DMS114 treated with DMSO at 0.1 percent for 48 hours (cell line): Measurements from ENCODE around the gene FAM20C.
"Not testable (repeated sequence)": the region's sequence is repeated elsewhere in the genome, so short reads cannot be mapped to it uniquely, and the experiment has no call there.

Source experiments
- DNase-seq: peaks from one replicate; lab custom pipeline; 2025; ENCODE audit not compliant: unreplicated experiment; lab: John Stamatoyannopoulos, UW

Gene FAM20C

DNA sequence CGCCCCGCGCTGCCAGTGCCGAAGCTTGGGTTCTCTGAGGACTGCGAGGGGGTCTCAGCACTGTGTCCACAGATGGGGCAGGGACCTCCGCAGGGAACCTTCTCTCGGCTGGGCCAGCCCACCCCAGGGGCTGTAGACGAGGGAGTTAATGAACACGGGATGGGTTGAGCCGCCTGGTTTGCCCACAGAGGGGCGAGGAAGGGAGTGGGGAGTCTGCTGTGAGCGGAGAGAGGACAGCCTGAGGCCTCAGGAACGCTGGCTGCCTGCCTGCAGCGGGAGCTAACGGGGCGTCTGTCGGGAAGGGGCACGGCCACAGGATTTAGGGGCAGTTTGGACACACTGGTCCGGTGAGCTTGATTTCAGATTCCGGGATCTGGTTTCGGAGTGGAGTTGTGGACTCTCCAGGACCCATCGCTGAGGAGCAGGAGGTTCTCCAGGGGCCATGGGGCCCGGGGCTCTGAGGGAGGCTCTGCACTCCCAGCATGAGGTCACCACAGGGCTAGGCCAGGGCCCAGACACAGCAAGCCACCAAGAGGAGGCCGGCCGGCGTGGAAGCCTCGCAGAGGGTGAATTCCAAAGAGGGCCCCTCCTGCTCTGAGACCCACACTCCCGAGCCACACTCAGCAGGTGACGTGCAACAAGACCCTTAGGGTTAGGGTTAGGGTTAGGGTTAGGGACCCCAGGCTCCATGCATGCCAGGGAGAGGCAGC lies 19.0 kb upstream of the FAM20C start:
- DNase-seq = no peak

DNA sequence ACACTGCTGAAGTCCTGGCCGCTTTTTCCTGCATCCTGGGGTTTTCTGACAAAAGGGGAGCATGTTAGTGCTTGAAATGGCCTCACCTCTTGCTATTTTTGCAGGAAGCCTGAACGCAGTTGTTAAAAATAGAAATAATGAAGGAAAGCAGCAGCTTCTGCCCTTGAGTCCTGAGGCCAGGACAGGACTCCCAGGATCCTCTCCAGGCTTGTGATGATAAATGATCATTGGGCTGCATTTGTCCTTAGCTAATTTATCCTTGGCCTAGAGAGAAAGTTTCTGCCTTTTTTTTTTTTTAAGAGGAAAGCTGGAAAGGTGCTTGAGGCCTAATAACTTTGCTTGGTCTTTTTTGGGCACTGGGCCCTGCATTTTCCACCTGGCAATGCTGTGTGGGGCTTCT lies 17.7 kb upstream of the FAM20C start:
- no peak for DNase-seq

DNA sequence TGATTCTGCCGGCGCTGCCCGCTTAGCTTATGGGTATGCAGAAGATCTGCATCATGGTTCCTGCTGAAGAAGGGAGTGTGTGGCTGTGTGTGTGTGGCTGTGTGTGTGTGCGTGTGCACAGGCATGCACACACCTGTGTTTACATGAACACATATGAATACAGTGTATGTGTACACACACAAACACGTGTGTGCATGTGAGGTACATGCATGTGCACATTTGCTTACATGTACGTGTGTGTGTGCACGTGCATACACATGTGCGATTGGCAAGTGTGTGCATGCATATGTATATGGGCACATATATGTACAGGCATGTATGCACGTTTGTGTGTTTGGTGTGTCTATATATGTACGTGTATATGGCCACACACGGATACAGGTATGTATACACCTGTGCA lies 16.4 kb upstream of the FAM20C start:
- no peak for DNase-seq

DNA sequence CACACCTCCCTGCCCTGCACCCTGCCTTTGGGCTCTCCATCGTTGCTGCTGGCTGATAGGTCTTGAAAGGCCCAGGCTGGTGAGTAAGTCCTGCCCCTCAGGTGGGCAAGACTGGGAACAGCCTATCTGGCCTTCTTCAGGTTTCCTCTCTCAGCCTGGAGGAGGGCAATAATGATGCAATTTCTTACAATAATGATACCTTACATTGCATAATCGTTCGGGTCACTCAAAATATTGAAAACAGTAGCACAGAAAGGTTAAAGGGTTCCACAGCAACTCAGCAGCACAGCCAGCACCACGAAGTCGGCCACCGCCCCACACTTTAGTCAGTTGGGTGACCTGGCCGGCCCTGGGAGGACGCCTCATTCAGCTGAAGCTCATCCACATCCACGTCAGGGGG lies 16.0 kb upstream of the FAM20C start:
- DNase-seq = no peak

DNA sequence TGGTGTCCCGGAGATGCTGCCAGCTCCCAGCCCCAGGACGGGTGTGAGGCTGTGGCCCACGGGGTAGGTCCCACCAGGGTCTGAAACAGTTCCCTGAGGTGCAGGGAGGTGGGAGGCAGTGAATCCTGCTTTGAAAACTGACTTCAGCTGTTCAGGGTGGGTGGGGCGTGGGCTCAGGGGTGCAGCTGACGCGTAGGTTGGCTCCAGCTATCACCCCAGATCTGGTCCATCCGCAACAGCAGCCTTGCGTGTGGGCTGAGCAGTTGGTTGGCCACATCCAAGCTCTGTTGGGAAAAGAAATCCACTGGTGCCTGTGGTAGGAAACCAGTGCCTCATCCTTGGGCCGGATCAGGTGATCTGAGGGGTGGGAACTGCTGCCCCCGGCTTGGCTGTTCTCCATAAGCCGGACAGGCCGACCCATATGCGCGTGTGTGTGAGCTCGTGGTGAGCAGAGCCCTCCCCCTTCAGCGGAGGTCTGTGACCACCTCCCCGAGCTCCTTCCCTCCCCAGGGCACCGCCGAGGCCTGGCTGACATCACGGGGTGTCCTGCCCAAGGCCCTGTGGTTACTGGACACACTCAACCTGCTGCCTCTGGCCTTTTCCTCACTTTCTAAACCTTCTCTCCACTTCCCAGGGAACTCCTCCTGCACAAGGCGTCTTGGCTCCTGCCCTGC lies 15.4 kb upstream of the FAM20C start:
- DNase-seq = no peak

DNA sequence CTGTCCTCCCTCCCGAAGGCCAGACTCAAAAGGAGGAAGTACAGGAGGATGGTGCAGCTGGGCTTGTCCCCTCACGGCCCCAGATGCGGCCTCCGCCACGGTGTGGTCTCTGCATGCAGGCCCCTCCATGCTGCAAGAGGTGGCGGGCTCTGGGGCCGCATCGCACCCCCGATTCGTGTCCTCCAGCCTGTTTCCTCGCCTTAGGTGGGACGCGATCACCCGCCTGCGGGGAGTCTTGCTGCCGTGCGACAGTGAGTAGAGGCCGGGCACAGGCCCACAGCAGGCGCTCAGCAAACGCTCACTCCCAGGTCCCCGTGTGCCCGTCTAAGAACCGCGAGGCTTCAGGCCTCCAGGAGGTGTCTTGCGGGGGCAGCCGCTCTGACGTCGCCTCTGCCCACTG lies 13.9 kb upstream of the FAM20C start:
- DNase-seq = no peak

DNA sequence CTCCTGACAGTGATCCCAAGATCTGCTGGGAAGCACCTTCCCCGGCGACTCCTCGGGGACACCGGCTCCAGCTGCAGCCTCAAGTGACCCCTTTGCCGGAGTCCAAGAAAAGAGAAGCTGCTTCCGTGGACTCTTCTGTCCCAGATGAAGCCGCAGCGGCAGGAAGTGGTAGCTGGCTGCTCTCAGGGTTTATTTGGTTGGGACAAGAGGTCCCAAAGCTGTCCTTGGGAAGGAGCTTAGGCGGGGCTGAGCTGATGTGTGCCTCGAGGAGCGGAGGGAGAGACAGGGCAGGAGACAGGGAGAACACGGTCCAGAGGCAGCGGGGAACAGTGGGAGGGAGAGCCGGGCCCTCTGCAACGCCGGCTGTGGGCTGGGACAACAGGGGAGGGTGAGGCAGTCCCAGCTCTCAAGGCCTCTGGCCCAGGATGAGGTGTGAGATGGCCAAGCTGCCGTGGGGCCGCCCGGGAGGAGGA lies 13.1 kb upstream of the FAM20C start:
- no peak for DNase-seq

DNA sequence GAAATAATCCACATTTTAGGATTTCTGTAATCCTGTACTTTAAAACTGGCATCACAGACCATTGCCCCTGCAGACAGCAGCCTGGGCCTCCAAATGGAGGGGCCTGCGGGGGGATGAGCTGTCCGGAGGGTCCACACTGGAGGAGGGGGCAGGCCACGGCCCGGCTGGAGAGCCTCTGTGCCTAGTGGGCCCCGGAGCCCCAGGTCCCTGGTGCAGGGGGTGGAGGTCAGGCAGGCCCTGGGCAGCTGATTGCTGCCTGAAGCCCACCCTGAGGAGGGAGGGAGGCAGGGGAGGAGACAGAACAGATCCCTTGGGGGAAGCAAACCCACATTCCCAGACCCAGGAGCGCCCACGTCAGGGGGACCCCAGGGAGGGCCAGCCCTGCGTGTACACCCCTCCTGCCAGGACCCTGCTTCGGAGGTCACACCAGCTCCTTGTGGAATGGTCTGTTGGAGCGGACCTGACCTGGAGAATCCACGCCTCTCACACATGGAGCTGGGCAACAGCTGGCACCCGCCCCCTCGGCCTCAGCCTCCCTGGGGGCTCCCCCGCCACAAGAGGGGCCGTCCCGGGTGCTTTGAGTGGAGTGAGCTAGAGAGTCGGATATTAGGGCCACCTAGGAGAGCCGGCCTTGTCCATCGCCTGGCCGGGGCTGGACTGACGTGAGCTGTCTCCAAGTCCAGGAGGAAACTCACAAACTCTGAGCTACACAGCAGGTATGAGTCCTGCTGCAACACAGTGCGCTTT lies 12.2 kb upstream of the FAM20C start:
- no peak for DNase-seq

DNA sequence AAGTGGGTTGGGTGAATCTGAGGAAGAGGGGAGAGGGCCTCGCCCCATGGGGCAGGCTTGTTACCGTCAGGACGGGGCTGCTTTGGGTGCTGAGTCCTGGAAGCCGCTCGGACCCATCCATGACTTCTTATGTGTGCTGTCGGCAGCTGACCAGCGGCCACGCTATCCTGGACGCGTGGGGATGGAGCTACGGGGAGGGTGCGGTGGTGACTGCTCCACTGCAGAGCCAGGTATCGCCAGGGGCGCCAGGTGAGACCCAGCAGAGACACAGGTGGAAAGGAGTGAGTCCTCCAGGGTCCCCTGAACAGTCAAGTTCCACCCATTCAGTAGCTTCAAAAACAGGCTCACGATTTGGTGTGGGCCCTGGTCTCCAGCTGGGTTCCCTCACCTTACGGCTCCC lies 10.6 kb upstream of the FAM20C start:
- DNase-seq = no peak

DNA sequence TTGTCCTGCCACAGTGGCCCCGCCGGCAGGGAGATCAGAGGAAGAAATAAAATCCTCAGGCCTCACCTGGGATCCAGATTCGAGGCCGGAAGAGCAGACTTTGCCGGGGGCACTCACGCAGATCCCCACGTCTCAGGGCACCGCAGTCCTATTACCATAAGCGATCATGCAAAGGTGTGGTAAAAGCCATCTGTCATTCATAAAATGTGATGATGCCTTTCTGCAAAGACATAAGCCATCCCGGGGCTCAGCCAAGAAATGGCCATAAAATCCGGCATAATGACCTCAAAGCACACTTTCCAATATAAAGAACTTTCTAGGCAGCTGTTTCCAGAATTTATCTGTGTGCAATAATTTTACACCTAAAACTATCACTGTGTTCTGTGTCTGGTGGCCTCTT lies 9.9 kb upstream of the FAM20C start:
- not testable (repeated sequence) for DNase-seq

DNA sequence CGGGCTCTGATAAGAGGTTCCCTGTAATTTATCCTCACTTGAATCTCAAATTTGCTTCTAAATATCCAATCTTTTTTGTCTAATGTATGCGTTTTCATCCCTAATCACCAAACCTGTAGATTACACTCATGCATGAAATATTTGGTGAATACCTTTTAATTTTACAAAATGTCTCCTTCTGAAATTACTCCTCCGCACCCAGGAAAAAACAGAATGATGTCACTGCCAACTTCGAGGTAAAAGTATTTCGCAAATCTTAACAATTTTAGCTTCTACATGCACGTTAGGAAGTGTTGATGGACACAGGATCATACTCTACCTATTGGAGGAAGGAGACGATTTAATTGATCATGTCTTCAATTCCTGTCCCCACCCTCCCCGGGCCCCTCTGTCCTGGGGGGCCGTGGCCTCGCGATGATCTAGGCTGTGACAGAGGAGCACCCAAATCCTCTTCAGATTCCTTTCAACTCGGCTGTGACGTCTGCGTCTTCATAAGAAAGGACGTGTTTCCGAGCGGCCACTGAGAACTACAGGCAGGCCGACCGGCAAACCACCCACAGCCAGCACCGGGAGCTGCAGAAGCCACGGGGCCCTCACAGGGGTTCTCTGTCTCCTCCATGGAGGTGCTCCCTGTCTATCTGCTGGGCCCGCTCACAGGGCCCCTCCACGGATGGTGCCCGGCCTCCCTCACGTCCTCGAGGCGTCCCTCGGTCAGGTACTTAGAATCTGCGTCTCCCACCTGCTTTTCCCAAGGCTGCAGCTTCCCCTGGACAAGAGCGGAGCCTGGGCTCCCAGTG lies 8.7 kb upstream of the FAM20C start:
- no peak for DNase-seq

DNA sequence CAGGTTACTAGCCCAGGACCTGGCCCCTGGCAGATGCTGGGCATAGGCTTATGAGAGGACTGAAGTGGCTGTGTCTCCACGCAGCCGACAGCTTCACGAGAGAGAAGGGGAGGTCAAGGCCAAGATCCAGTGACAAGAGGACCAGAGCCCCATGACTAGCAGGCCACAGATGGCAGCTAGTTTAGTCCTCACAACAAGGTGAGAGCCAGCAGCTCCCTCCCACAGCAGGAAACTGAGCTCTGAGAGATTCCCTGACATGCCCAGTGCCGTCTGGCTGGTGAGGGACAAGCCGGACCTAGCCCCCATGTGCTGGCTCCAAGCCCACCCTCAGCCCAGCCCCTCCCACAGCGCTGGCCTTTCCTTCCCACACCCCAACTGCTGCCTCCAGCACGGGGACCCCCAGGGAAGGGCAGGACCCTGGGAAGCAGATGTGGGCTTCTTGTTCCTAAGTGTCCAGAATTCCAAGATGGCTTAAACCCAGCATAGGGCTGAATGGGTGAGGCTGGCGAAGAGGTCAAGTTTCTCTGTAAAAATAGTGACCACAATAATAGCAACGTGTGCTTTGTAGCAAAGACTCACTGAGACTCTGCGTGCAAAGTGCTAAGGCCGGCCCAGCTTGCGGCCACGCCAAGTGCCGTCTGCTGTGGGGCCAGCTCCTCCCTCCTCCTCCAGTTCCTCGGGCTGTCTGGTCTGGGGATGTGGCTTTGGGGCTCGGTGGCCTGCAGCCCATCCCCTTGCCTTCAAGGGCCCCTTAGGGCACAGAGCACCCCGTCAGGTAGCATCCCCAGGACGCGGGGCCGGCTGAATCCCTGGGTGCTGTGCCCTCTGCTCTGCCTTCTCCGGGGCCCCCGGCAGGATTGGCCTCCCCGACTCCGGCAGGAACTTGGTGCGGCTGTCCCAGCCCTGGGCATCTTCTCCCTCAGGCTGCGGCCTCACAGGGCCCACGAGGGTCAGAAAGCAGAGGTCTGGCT lies 7.8 kb upstream of the FAM20C start:
- no peak for DNase-seq

DNA sequence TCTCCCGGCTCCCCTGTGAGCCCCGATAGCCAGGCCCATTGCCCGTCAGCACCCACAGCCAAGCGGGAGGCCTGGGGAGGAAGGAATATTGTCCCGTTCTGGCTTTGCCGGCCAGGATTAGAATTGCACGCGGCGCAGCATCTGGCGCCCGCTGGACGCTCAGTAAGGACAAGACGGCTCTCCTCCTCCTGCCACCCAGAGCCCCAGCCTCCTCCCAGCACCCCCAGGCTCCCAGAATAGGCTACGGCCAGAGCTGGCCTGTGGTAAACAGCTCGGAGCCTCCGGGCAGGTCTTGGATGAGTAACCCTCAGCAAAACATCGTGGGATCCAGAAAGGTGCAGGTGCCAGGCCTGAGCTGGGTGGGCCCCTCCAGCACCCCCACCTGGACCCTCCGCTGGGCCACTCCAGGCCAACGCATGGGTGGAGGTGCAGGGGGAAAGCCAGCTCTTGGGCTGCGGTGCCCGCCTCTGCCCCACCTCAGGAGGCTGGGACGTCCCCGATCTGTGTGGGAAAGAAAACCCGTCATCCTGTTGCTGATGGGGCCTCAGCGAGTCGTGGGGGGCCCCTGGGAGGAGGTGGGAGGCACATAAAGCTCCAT lies 5.8 kb upstream of the FAM20C start:
- DNase-seq = no peak

DNA sequence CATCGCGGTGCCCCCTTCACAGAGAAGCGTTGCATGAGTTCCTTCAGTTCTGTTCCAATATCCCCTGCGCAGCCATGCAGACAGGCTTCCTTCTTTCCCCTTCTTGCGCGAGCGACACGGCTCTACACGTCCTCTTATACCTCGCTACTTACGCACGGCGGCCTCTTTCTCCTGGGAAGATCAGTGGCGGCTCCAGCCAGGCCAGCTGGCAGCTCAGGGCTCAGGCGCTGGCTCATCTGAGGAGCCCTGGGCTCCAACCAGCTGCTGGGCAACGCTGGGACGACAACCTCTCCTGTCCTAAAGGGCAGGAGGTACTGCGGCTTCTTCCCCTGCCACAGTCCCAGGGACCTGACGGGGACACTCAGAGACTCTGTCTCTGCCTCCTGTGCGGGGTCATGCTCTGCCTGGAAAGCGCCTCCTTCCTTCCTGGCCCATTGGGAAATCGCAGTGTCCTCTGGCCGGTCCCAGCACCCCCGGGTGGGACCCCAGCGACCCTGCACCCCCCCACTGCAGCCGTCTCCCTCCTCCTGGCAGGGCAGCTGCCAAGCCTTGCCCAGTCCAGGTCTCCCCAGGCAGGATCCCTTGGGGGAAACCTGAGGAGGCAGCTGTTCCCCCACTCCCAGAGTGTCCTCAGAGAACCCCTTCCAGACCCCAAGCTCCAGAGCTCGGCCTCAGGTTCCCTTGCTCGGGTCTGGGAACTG lies 5.0 kb upstream of the FAM20C start:
- no peak for DNase-seq

DNA sequence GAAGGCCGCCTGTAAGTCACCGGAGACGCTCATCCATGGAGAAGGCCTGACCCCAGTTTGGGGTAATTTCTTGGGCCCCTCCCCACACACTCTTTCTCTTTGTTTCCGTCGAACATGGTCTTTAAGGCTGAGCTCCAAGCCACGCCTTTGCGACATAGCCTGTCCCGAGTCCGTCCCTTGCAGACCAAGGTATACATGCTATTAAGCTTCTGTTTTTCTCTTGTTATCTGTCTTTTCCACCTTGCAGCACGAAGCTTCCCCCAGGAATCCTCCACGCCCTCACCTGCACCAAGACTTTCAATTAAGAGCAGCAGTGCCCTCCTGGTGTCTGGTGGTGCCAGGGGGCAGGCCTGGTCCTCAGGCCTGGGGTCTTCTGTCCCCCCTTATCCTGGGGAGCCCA lies 4.2 kb upstream of the FAM20C start:
- DNase-seq = no peak

DNA sequence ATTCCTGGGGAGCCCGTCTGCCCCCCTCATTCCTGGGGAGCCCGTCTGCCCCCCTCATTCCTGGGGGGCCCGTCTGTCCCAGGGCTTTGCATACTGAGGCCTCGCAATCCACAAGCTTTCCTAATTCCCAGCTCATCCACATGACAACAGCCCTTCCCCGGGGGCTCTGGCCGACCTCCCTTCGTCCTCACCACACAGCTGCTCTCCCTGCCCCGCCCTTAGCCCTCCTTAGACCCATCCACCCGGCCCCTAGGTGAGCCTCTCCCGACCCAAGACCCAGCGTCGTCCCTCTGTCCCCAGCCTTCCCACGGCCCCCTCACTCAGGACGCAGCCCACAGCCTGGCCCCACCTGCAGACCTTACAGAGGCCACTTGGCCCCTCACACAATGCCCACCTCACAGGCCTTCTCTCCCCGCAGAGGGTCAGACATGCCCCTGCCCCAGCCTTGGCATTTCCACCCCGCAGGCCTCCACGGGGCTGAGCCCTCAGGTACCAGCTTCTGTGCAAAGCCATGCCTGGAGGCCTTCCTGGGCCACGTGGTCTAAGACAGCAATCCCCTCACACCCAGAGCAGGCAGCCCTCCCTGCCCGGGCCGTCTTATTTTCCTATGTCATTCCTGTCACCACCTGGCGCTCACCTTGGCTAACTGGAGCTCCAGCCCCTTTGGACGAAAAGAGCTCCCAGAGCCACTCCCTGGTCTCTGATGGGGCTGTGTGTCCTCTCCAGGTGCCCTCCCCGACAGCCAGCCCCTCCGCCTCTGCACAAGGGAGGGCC lies 3.5 kb upstream of the FAM20C start:
- no peak for DNase-seq

DNA sequence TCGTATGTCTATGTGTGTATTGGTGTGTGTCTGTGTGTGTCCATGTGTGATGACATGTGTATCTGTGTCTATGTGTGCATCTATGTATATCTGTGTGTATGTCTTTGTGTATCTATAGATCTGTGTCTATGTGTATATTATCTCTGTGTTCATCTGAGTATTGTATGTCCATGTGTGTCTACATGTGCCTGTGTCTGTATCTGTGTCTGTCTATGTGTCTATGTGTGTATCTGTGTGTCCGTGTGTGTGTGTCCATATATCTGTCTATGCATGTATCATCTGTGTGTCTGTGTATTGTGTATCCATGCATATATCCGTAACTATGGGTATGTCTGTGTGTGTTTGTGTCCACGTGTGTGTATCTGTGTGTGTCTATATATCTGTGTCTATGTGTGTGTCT lies 2.7 kb upstream of the FAM20C start:
- no peak for DNase-seq

DNA sequence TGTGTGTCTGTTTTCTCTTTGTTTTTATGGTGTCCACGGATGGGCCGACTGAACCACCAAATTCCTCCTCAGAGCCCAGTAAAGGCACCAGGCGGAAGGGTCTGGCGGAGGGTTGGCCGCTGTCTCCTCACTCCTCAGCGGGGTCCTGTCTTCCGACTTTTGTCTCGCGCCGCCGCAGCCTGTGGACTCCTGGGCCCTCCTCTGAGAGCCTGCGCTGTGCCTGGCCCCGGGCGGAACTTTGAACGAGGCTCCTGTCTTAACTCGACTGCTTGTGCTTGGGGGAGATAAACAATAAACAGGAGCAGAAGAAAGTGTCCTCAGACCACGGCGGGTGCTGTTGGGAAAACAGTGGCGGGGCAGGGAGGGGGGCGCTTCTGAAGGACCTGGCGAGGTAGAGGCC lies 2.2 kb upstream of the FAM20C start:
- no peak for DNase-seq
